HUES6 (cell line): ENCODE measurements around the gene RNF112.
A peak's percentile ranks its signal among the peaks of the same experiment; 100 is the strongest.

Experiments
- H3K27ac ChIP-seq: 2 replicates; pipeline ENCODE4 v1.7.0; 2013; ENCODE audit warnings: low read depth, mild to moderate bottlenecking, low read length, inconsistent platforms
- H3K27me3 ChIP-seq: 2 replicates; pipeline ENCODE4 v1.6.1; 2013; ENCODE audit warnings: low read length; ENCODE audit not compliant: control insufficient read depth, insufficient read depth
- H3K36me3 ChIP-seq: 2 replicates; pipeline ENCODE4 v1.6.1; 2013; ENCODE audit warnings: low read length; ENCODE audit not compliant: control insufficient read depth, insufficient read depth
- H3K4me1 ChIP-seq: 2 replicates; pipeline ENCODE4 v1.6.1; 2013; ENCODE audit warnings: low read length; ENCODE audit not compliant: control insufficient read depth, insufficient read depth
- H3K4me3 ChIP-seq: 2 replicates; pipeline ENCODE4 v1.5.1; 2013; ENCODE audit warnings: low read depth, low read length
- H3K9ac ChIP-seq: one replicate; pipeline ENCODE4 v1.6.1; 2013; ENCODE audit warnings: mild to moderate bottlenecking, low read length
- H3K9me3 ChIP-seq: 2 replicates; pipeline ENCODE4 v1.6.1; 2013; ENCODE audit warnings: low read depth, low read length; ENCODE audit not compliant: control insufficient read depth, insufficient read depth

Gene RNF112

GRCh38 chr17:19368229-19368628 lies 42.8 kb upstream of the RNF112 start:
- H3K4me3 ChIP-seq, result no peak overlapping the region
- H3K27me3 ChIP-seq, result no peaks in the 10 kb centered on the region
- H3K36me3 ChIP-seq, result no peaks in the 10 kb centered on the region
- H3K27ac ChIP-seq, result no peak overlapping the region
- H3K9ac ChIP-seq, result no peak overlapping the region
- peaks cover 27% of the 10 kb centered on the region for H3K4me1 ChIP-seq
- H3K9me3 ChIP-seq, result no peaks in the 10 kb centered on the region

- no peaks in the 10 kb centered on the region for H3K36me3 ChIP-seq
- no peak overlapping the region for H3K4me3 ChIP-seq
- H3K27ac ChIP-seq, result no peak overlapping the region
- H3K9me3 ChIP-seq, result no peaks in the 10 kb centered on the region
- peaks cover 19% of the 10 kb centered on the region for H3K4me1 ChIP-seq
- no peaks in the 10 kb centered on the region for H3K27me3 ChIP-seq
- H3K9ac ChIP-seq, result no peak overlapping the region
Measured at GRCh38 chr17:19369107-19369778, 41.8 kb upstream of the RNF112 start.

GRCh38 chr17:19369846-19370492 lies 41.1 kb upstream of the RNF112 start:
- no peaks in the 10 kb centered on the region for H3K36me3 ChIP-seq
- H3K9ac ChIP-seq, result no peak overlapping the region
- H3K27me3 ChIP-seq, result no peaks in the 10 kb centered on the region
- no peaks in the 10 kb centered on the region for H3K9me3 ChIP-seq
- H3K4me3 ChIP-seq, result no peak overlapping the region
- peaks cover 13% of the 10 kb centered on the region for H3K4me1 ChIP-seq
- no peak overlapping the region for H3K27ac ChIP-seq

DNA sequence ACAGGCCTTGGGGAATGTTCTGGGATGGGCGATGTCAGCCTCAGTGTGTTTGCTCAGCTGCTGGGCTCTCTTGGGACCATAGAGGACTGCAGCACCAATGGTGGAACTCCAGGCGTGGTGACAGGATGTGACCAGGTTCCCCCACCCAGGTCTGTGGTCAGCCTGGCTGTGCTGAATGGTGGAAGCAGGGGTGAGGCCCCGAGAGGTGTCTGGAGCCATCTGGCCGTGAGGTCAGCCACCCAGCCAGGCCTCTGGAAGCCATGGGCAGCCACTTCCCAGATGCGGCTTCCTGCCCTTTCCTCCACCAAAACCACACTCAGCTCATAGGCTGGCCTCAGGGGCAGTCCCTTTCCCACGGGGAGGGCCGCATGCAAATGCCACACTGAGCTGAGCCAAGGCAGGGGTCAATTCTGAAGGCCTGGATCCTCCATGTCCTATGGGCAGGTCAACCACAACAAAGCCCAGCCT lies 40.5 kb upstream of the RNF112 start:
- H3K9ac ChIP-seq, result no peak overlapping the region
- no peaks in the 10 kb centered on the region for H3K36me3 ChIP-seq

DNA sequence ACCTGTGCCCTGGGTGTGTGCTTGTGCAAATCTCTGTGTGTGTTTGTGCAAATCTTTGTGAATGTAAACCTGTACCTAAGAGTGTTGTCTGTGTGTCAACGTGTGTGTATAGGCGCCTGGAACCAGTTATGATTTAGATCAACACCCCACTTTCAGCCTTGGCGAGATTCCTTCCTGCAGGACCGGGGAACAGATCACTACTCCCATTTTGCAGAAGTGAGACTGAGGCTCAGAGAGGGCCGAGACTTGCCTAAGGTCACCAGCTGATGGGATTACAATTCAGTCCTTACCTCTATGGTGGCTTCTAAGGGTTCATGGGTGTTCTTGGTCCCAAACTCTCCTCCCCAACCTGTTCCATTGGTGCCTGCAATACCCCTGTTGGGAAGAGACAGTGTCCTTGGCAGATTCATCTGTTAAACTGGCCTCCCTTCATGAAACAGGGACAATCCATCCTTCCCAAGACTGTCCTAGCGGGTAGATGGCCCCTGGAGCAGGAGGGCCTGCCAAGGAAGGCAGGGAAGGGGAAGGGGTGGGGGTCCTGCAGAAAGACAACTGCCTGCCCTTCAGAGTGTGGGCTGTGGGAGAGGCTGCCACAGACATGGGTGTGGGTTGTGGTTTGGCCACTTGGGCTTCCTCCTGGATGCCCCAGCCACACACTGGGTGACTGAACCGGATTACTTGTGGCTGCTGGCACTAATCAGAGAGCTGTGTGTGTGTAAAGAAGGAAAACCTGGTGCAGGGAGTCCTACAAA lies 39.6 kb upstream of the RNF112 start:
- Histone ChIP-seq H3K27me3 (no peaks in the 10 kb centered on the region), H3K36me3 (no peaks in the 10 kb centered on the region), H3K4me1 (peaks cover 13% of the 10 kb centered on the region), H3K9me3 (no peaks in the 10 kb centered on the region), H3K9ac (no peak overlapping the region), H3K27ac (no peak overlapping the region), H3K4me3 (no peak overlapping the region)

More for the DNA sequence above, 40.5 kb upstream of the RNF112 start:
- Histone ChIP-seq H3K4me1 (peaks cover 13% of the 10 kb centered on the region), H3K9me3 (no peaks in the 10 kb centered on the region), H3K4me3 (no peak overlapping the region), H3K27ac (no peak overlapping the region), H3K27me3 (no peaks in the 10 kb centered on the region)

DNA sequence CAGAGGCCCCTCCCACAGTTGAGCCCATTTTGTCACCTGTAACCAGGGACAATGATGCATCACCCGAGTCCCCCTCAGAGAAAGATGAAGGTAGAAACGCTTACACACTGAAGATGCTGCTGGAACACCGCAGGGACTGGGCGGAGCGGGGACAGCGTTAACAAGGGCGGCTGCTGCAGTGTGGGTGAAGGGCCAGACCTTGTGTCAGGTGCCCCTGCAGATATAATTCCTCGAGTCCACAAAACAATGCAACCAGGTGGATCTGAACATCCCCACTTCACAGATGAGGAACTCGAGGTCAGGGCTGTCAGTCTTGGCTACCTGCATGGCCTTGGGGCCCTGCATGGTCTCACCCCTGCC lies 39.0 kb upstream of the RNF112 start:
- Histone ChIP-seq H3K36me3 (no peaks in the 10 kb centered on the region), H3K9ac (no peak overlapping the region), H3K27ac (no peak overlapping the region), H3K27me3 (no peaks in the 10 kb centered on the region), H3K9me3 (no peaks in the 10 kb centered on the region), H3K4me3 (no peak overlapping the region), H3K4me1 (peaks cover 15% of the 10 kb centered on the region)

GRCh38 chr17:19372439-19372838 lies 38.6 kb upstream of the RNF112 start:
- Histone ChIP-seq H3K9me3 (no peaks in the 10 kb centered on the region), H3K9ac (no peak overlapping the region), H3K36me3 (no peaks in the 10 kb centered on the region), H3K27ac (no peak overlapping the region), H3K4me3 (no peak overlapping the region), H3K4me1 (peaks cover 16% of the 10 kb centered on the region), H3K27me3 (no peaks in the 10 kb centered on the region)

DNA sequence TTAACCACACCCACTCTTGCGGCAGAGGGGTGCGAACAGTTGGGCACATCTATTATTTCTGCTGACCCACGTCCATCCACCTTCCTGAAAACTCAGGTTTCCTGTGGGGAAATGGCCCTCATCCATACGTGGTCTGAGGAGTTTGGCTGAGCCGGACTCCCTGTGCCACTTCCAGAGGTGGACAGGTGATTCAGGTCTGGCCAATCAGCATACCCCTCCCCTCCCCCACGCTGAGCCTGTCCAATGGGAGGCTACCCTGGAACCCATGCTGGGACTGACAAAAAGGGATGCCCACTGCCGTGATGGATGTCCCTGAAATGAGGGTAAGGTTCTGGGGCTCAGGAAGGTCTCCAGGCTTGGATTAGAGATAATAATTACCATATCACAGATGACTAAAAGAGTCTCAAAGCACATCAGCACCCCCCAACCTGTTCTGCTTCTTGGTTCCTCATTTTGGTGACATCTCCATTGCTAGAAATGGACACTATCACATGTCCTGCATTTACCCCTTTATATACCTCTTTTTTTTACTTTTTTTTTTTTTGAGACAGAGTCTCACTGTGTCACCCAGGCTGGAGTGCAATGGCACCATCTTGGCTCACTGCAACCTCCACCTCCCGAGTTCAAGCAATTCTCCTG lies 38.0 kb upstream of the RNF112 start:
- Histone ChIP-seq H3K9ac (no peak overlapping the region), H3K27me3 (no peaks in the 10 kb centered on the region), H3K9me3 (no peaks in the 10 kb centered on the region), H3K36me3 (no peaks in the 10 kb centered on the region), H3K27ac (no peak overlapping the region), H3K4me3 (no peak overlapping the region), H3K4me1 (peaks cover 16% of the 10 kb centered on the region)

DNA sequence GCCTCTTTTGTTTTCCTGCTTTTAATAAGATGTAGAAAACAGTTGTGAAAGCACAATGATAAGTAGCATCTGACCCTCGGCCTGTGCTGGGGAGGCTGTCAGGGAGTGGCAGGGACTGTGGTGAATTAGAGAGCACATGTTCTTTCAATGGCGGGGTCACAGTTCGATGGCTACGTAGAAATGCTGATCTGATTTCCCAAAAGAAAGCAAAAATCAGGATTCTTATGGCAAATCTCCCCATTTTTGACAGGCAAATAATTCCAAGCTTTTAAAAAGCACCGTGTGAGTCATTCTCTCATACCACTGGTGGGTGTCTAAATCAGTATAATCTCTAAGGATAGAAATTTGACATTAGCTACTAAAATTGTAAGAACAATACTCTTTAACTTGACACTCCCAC lies 36.9 kb upstream of the RNF112 start:
- Histone ChIP-seq H3K9me3 (no peaks in the 10 kb centered on the region), H3K9ac (no peak overlapping the region), H3K4me1 (peaks cover 17% of the 10 kb centered on the region), H3K27ac (no peak overlapping the region), H3K4me3 (no peak overlapping the region), H3K27me3 (no peaks in the 10 kb centered on the region), H3K36me3 (no peaks in the 10 kb centered on the region)

DNA sequence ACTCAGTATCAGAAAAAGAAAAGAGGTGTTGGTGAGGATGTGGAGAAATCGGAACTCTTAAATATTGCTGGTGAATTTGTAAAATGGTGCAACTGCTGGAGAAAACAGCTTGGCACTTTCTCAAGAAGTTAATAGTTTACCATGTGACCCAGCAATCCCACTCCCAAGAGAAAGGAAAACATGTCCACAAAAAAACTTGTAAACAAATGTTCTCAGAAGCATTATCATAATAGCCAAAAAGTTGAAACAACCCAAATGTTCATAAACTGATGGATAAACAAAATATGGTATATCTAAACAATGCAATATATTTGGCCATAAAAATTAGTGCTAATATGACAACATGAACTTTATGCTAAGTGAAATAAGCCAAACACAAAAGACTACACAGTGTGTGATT lies 35.3 kb upstream of the RNF112 start:
- Histone ChIP-seq H3K4me3 (no peak overlapping the region), H3K27ac (no peak overlapping the region), H3K27me3 (no peaks in the 10 kb centered on the region), H3K9ac (no peak overlapping the region), H3K9me3 (no peaks in the 10 kb centered on the region), H3K36me3 (peaks cover 15% of the 10 kb centered on the region), H3K4me1 (peaks cover 19% of the 10 kb centered on the region)

DNA sequence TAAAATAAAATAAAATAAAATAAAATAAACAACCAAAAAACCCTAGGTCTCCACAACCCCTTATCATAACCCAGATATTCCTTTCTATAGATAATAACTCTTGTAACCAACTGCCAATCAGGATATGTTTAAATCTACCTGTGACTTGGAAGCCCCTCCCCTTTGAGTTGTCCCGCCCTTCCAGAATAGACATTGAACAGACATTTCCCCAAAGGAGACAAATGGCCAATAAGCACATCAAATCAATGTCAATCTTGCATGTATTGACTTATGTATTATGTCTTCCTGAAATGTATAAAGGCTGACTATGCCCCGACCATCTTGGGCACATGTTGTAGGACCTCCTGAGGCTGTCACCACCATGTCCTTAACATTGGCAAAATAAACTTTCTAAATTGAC lies 34.2 kb upstream of the RNF112 start:
- Histone ChIP-seq H3K36me3 (peaks cover 25% of the 10 kb centered on the region), H3K27ac (peak overlapping the region; percentile 35; the same call in 1 of the 2 replicates), H3K9ac (peak overlapping the region; percentile 87), H3K4me3 (peak overlapping the region; percentile 70), H3K9me3 (no peaks in the 10 kb centered on the region), H3K27me3 (no peaks in the 10 kb centered on the region), H3K4me1 (peaks cover 15% of the 10 kb centered on the region)
